Measurements from ENCODE around the gene CDH8.

Gene CDH8

DNA sequence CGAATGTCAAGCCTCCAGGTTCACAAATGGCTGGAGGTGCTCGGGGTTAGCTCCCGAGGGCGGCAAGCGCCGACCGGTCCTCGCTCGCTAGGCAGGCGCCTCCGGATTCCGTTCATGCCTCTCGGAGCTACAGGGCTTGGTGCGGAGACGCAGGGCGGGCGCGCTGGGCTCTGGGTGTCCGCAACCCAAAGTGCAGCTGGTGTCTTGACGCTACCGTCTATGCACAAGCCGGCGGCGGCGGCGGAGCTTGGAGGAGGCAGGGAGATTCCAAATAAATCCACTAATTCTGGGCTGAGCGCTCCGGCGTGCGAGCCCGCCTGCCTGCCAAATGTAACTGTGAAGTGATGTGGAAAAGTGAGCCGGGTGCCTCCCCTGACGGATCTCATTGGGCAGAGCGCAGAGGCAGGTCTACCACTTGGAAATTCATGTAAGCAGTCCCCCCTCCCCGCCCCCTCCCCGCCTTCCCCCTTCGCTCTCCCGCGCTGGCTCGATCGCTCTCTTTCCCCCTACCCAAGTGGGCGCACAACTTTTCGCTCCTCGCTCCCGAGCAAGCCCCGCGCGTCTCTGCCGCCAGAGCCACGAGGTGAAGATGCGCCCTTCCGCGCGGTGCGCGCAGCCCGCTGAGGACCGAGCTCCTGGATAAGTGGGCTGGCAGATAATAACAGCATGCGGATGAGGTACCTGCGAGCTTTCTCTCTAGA, at the start of gene CDH8:
CDH8 (minus strand) TSS at position 338 of the 701 bp plus-strand sequence. CDS start 15,035 bp downstream, outside the sequence.
- DNase-seq = no peak

DNA sequence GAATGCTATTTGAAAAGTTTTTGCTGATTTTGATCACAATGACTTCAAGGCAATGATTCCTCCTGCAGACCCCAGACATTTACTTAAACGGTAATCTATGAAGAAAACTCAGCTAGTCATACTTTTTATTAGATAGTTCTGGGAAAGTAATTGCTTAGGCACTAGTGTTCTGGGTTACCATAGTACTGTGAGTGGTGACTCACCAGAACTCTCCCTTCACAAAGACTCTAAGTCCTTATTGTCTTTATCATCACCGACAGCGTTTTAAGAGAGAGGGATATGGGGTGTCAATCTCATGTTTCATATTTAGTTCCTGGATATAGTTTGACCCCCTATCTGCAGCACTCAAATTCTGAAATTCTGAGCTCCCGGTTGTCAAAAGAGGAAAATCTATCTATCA, 43.0 kb upstream of the CDH8 start:
- DNase-seq = no peak

DNA sequence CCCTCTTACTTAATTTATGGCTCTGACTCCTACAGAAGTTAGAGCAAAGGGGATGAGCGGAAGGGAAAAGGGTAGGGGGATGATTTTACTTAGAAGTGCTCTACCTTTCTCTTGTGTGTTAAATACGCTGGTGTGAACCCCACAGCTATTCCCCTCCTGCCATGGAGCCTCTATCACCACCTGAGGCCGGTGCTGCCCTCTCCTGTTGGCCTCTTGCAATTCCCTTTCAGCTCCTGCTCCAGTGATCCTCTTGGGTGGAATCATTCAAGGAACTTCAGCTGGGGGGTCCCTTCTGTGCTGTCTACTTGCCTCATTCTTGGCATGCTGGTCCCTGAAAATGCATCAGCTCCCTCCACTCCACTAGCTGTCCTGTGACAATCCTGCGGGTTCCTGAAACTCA, 41.8 kb upstream of the CDH8 start:
- DNase-seq = no peak

- no peak for DNase-seq
Measured at GRCh38 chr16:62076886-62077285, 40.6 kb upstream of the CDH8 start.

- no peak for DNase-seq
Measured at GRCh38 chr16:62068747-62069146, 32.5 kb upstream of the CDH8 start.

GRCh38 chr16:62067981-62068380, 31.7 kb upstream of the CDH8 start:
- DNase-seq = no peak

DNA sequence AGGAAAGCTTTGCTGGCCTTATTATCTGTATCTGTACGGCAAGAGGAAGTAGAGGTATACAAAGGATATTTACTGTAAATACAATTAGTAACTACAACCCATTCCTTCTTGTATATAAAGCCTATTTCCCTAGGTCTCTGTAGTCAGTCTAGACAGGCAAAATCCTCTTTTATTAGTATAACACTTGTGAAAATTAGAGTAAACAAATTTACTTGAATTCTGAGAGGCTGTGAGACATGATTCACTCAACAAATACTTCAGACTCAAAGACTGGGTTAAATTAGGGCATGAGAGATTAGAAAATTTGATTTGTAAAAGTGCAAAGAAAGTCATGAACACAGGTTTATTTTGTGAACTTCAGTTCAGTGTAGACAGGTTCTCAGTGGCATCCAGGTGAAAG, 30.9 kb upstream of the CDH8 start:
- DNase-seq = no peak

- DNase-seq = no peak
Measured at GRCh38 chr16:62066747-62067146, 30.5 kb upstream of the CDH8 start.

DNA sequence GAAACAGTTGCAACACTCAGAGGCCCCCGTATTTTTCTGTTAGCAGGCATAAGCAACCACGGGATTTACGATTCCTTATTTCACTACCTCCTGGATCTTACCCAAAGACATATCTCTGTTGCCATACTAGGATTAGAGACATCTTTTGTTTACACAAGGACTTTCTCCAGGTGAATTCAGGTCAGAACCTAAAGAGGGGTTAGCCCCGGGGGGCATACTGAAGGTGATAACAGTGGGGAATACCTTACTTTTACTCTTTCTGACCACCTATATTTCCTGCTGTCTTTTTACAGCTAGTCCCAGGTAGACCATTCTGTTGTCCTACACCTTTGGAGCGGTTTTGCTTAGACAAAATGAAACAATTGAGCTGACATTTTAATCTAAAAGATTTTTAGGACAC, 27.9 kb upstream of the CDH8 start:
- DNase-seq = no peak

GRCh38 chr16:62060089-62060488, 23.9 kb upstream of the CDH8 start:
- DNase-seq = no peak

GRCh38 chr16:62059527-62059926, 23.3 kb upstream of the CDH8 start:
- no peak for DNase-seq

GRCh38 chr16:62058412-62058811, 22.2 kb upstream of the CDH8 start:
- no peak for DNase-seq

- DNase-seq = no peak
Measured at GRCh38 chr16:62051942-62052341, 15.7 kb upstream of the CDH8 start.

GRCh38 chr16:62050793-62051192, 14.6 kb upstream of the CDH8 start:
- no peak for DNase-seq

GRCh38 chr16:62046801-62047200, 10.6 kb upstream of the CDH8 start:
- no peak for DNase-seq

DNA sequence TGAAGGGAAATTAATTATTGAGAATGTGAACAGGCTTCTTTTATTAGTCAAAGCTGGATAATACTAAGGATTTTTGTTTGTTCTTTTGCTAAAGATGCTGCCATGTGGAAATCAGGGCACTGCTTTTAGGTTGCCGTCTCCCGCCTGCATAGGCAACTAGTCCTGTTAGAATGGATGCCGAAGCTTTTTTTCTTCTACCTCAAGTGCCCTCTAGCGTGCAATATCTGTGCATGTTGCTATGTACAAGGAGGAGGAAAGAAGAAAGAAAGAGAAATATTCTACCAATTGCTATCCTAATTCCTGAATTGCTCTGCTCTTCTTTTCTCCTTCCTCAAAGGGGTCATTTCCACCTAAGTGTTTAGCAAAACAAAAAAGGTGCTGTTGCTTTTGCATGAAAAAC, 5.2 kb upstream of the CDH8 start:
- DNase-seq = no peak

GRCh38 chr16:62038646-62039045, 2.4 kb upstream of the CDH8 start:
- DNase-seq = no peak

- DNase-seq = no peak
Measured at GRCh38 chr16:62038225-62038624, 2.0 kb upstream of the CDH8 start.

- no peak for DNase-seq
Measured at GRCh38 chr16:62036802-62037135, 531 bp upstream of the CDH8 start.

DNA sequence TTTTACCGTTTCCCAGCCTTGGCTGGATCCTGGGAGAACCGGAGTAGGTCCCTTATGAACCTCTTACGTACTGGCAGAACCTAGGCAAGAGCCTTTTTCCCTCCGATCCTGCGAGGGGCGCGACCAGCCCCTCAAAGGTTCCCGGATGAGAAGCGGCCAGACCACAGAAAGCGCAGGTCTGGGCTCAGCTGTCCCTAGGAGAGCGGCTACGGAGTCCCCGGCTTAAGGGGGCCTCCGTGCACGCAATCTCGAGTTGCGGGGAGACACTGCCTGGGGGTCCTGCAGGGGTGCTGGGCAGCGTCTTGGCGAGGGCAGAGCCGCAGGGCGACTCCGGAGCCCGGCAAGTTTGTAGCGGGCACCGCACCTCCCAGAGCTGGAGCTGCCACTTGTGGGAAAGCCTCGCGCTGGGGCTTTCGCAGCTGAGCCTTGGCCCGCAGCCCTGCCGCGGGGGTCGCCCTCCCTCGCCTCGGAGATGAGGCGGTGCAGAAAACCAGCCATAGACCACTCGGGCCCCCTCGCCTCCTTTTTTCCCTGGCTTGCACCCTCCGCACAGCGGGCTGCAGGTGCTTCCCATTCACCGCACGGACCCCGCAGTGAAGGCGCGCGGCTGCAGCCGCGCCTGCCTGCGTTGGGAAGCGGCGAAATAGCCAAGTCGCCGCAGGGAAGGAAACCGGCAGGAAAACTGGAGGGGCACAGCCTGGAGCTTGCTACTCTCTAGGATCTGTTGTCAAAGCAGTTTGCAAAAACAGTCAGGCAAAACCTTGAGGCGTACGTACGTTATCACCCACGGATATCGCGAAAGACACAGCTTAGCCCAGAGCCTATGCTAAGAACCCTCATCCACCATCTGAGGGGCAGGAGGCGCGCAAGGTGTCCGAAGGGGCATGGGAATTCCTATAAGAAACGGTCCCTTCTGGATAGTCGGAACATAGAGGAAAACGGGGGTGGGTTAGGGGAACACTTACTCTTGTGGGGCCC, 834 bp downstream of the CDH8 start:
- no peak for DNase-seq

DNA sequence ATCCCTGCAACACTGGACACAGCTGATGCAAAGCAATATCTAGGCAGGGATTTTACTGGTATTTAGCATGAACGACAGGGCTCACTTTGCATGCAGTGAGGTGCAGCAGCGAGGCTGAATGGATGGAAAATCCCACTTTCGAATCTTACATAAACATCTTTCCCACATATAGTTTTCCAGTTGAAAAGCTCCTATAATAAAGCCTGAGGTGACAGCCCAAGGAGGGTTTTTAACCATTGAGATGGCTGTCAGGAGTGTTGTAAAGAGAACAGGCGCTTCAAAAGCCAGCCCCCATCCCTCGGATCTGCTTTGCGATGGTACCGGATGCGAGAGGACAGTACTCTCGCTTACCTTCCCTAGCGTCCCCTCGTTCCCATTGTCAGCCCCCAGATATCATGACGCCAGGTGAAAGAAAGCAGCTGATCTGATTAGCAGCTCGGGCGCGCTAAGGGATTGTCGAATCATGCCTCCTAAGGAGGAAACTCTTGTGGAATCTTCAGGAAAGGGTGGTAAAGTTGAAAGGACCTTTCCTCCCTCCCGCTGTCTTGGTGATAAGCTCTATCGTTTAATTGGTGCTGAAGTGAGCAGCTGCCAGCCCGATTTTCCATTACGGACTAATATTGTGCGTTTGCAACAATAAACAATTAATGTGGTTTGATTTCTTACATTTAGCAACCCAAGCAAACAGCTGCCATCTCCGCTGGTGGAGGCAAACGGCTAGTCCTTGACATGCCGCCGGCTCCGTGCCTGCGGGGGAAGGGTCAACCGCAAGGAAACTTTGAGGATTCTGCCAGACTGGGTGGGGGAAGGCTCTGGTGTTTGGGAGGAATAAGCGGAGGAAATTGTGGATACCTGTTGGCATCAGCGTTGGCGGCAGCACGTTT, 1.8 kb downstream of the CDH8 start:
- no peak for DNase-seq

DNA sequence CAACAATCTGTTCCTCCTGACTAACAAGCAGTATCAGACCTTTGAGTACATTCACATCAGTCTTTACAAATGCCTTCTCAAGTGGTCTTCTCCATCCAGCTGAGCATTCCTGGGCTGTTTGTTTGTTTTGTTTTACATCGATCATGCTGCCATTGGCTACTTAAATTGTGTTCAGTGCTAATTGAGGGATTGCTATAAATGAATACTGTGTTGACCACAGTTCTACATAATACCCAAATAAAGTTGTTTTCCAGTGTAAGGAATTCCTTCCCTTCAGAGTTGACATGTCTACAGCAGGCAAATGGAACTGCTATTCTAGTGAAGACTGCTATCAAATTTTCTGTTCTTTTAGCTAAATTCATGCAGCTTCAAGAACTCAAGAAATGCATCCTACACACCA, 3.2 kb downstream of the CDH8 start:
- no peak for DNase-seq

DNA sequence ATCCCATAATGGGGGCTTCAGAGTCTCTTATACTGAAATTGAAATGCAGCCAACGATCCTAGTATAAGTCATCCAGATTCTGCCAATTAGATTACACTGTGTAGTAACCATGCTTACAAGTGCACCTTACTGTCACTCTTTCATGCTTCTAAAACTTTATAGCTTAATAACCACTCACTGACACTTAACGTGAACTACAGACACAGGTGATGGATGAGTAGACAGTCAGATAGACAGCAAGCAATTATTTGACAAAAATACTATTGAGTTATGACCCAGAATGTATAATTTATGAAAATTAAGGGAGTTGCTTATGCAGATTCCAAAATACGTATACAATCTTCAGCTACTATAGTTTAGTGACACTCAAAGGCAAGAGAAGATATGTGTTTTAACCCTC, 6.3 kb downstream of the CDH8 start:
- DNase-seq = no peak
